ENCODE data around the gene TRIM61.
"Not testable (repeated sequence)": the region's sequence is repeated elsewhere in the genome, so short reads cannot be mapped to it uniquely, and the experiment has no call there.

Gene TRIM61

DNA sequence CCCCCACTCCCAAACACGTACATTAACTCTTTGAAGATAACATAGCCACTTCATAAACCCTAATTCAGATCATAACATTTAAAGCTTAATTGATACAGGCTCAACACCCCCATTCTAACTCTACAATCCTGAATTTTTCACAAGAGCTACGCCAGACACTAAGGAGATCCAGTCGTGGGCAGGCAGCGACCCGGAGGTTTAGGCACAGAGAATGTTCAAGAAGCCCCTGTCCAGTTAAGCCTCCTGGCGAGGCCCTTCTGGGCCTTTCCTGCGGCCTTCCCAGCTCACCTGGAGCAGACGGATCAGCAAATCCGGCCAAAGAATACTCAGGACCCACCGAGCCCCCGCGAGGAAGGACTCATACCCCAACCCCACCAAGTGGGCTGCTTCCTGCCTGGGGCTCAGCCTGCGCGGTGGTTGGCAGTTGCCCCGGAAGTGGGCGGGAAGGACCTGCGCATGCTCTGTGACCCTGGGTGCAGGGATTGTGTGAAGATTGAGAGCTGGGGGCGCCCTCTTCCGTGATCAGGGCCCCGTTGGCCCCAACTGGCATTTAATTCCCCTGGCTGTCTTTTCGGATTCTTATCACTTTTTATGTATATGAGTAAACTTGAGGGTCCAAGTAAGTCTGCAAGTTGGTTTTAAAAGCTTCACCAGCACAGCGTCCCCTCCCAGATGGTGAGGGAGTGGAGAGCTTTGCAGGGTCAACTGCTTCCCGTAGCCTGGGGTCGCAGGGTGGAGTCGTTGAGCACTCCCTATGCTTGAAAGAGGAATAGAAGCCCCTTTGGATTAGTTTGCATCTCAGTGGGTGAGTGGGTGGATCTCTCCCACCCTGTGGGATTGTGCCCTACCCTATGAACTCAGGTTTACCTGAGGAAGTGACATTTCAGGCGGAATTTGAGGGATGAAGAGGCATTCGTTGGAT, at the start of gene TRIM61:
Gene TRIM61 (minus strand): TSS at position 415 of the 922 bp plus-strand sequence. CDS start 7,655 bp downstream, outside the sequence.
- no peak for DNase-seq (ENCODE audit: insufficient read length, low spot score)
- TF ChIP-seq CTCF (IDR thresholded peaks at IDR 0.05; ENCODE audit: insufficient read depth, missing control alignments) = no peak

GRCh38 chr4:165025782-165026181, 48.3 kb upstream of the TRIM61 start:
- FAIRE-seq; DNase-seq (ENCODE audit: insufficient read length, low spot score): not testable (repeated sequence)

More for the DNA sequence above, at the start of gene TRIM61:
- FAIRE-seq = no peak

DNA sequence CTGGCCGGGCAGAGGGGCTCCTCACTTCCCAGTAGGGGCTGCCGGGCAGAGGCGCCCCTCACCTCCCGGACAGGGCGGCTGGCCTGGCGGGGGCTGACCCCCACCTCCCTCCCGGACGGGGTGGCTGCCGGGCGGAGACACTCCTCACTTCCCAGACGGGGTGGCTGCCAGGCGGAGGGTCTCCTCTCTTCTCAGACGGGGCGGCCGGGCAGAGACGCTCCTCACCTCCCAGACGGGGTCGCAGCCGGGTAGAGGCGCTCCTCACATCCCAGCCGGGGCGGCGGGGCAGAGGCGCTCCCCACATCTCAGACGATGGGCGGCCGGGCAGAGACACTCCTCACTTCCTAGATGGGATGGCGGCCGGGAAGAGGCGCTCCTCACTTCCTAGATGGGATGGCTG, 42.5 kb upstream of the TRIM61 start:
- not testable (repeated sequence) for DNase-seq (ENCODE audit: insufficient read length, low spot score); FAIRE-seq

- DNase-seq (ENCODE audit: insufficient read length, low spot score) (no peak), FAIRE-seq (no peak)
- TF ChIP-seq CTCF (IDR thresholded peaks at IDR 0.05; ENCODE audit: insufficient read depth, missing control alignments) = no peak
Observed at GRCh38 chr4:165016971-165017370, 39.5 kb upstream of the TRIM61 start.

DNA sequence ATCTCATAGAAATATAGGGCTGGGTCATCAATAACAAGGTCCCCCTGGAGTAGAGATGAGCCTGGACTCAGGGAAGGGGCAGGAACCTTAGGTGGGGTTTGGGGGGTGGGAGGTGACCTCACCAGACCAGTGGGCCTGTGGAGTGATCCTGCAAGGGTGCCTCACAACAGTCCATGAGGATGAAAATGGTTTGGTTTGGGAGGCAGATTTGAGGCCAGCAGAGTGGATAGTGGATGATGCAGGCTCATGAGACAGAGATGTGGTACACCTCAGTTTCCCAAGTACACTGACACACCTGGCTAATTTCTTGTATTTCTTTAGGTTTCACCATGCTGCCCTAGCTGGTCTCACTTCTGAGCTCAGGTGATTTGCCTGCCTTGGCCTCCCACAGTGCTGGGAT, 36.2 kb upstream of the TRIM61 start:
- DNase-seq (ENCODE audit: insufficient read length, low spot score) (no peak), FAIRE-seq (no peak)
- TF ChIP-seq CTCF (IDR thresholded peaks at IDR 0.05; ENCODE audit: insufficient read depth, missing control alignments) = no peak

DNA sequence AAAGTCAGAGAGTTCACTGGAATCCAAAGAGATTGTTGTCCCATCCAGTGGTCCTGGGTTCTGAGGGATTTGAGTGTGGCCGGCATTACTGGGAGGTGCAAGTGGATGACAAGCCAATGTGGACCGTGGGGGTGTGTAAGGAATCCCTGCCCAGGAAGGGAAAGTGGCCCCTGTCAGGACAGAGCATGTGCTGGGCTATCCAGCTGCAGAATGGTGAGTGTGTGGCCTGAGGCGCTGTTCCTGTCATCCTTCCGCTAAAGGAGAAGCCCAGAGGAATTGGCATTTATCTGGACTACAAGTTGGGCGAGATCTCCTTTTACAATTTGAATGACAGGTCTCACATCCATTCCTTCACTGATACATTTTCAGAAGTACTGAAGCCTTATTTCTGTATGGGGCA, 33.9 kb upstream of the TRIM61 start:
- no peak for FAIRE-seq

DNA sequence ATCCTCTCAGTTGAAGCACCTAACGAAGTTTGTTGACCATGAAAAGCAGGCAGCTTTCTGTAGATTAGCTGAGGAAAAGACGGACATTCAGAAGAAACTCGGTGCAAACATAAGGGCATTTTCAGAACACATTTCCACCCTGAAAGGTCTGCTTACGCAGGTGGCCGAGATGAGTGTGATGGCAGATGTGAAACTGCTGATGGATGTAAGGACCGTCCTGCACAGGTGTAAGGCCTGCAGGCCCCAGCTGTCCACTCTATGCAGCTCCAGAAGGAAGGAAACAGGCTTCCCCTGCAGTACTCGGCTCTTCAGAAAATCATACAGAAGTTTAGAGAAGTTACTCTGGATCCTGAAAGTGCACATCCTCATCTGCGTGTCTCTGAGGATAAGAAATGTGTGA, 33.5 kb upstream of the TRIM61 start:
- DNase-seq (ENCODE audit: insufficient read length, low spot score) = no peak

More for the DNA sequence above, 33.9 kb upstream of the TRIM61 start:
- no peak for DNase-seq (ENCODE audit: insufficient read length, low spot score)
- TF ChIP-seq CTCF (IDR thresholded peaks at IDR 0.05; ENCODE audit: insufficient read depth, missing control alignments) = no peak

More for the DNA sequence above, 33.5 kb upstream of the TRIM61 start:
- no peak for FAIRE-seq
- no peak for TF ChIP-seq CTCF (IDR thresholded peaks at IDR 0.05; ENCODE audit: insufficient read depth, missing control alignments)

Measured in D721Med (cell line).